MM.1S (cell line): Measurements from ENCODE around the gene PRCC.

Source experiments
- EZH2 ChIP-seq: fragments of 300-600 bp; sonication (generic); optimal IDR thresholded peaks from 2 replicates; pipeline ENCODE3; 2017; ENCODE audit warnings: low read depth, mild to moderate bottlenecking, antibody characterized with exemption, low read length, mixed read lengths
- TF ChIP-seq, protein P1 (sequence below): fragments of 300-600 bp; sonication (generic); IDR thresholded peaks from 2 replicates; pipeline ENCODE4 v1.5.1; 2016; ENCODE audit warnings: antibody characterized with exemption, low read length, mixed read lengths

DNA sequence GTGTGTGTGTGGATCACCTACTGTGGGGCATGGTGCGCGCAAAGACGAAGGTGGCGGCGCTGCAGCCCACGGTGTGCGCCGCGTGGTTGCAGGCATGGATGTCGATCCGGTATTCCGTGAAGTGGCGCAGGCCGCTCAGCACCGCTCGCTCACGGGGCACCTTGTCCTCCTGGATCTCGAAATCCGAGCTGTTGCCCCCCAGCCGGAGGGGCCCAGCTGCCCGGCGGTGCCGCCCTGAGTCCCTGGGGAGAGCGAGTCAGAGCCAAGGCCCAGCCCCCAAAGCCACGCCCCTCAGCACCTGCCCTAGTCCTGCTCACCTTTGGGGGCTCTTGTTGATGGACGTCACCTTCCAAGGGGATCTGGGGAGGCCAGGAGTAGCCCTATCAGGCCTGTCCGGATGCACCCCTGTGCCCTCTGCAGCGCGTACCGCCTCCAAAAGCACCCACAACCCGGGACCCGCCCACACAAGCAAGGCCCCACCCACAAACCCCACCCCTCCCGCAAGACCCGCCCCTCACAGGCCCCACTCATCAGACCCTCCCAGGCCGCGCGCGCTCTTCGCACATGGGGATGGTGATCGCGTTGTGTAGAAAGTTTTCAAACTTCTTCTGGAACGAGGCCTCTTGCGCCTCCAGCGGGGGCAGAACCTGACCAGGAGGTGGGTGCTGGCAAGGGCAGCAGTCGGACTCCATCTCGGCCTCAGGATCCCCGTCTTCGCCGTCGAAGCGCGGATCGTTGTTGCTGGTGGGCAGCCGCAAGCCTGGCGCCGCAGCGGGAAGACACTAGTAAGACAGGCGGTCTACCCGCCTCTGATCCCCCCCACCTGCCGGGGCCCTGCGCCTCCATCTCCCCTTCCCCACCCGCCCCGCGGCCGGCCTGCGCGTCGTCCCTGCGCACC is 78.0 kb downstream of the PRCC start:
- no peak for TF ChIP-seq EZH2
- TF ChIP-seq, protein P1, sequence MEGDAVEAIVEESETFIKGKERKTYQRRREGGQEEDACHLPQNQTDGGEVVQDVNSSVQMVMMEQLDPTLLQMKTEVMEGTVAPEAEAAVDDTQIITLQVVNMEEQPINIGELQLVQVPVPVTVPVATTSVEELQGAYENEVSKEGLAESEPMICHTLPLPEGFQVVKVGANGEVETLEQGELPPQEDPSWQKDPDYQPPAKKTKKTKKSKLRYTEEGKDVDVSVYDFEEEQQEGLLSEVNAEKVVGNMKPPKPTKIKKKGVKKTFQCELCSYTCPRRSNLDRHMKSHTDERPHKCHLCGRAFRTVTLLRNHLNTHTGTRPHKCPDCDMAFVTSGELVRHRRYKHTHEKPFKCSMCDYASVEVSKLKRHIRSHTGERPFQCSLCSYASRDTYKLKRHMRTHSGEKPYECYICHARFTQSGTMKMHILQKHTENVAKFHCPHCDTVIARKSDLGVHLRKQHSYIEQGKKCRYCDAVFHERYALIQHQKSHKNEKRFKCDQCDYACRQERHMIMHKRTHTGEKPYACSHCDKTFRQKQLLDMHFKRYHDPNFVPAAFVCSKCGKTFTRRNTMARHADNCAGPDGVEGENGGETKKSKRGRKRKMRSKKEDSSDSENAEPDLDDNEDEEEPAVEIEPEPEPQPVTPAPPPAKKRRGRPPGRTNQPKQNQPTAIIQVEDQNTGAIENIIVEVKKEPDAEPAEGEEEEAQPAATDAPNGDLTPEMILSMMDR = no peak
